GM04503 (cell line): ENCODE measurements around the gene DGKD.
"Not testable (repeated sequence)": the region's sequence is repeated elsewhere in the genome, so short reads cannot be mapped to it uniquely, and the experiment has no call there.

ENCODE experiments used
- DNase-seq: peaks from one replicate; pipeline ENCODE4 v3.0.0-alpha.2; 2012; ENCODE audit warnings: low read depth

The DGKD gene

GRCh38 chr2:233386382-233387041 is 32.2 kb downstream of the DGKD start:
- no peak for DNase-seq

- DNase-seq = no peak
Measured at GRCh38 chr2:233387225-233387624, 32.9 kb downstream of the DGKD start.

- DNase-seq = peak; percentile 55
Measured at GRCh38 chr2:233387667-233388528, 33.6 kb downstream of the DGKD start.

GRCh38 chr2:233389601-233390125 is 35.4 kb downstream of the DGKD start:
- no peak for DNase-seq

GRCh38 chr2:233395687-233396086 is 41.4 kb downstream of the DGKD start:
- no peak for DNase-seq

GRCh38 chr2:233396726-233397665 is 42.7 kb downstream of the DGKD start:
- not testable (repeated sequence) for DNase-seq

- DNase-seq = no peak
Measured at GRCh38 chr2:233399306-233400225, 45.3 kb downstream of the DGKD start.

- no peak for DNase-seq
Measured at GRCh38 chr2:233400341-233400740, 46.0 kb downstream of the DGKD start.

GRCh38 chr2:233400961-233401360 is 46.7 kb downstream of the DGKD start:
- no peak for DNase-seq

GRCh38 chr2:233402346-233402745 is 48.1 kb downstream of the DGKD start:
- no peak for DNase-seq

- no peak for DNase-seq
Measured at GRCh38 chr2:233402789-233403188, 48.5 kb downstream of the DGKD start.

GRCh38 chr2:233404222-233404621 is 49.9 kb downstream of the DGKD start:
- DNase-seq = no peak

- DNase-seq = no peak
Measured at GRCh38 chr2:233406865-233407264, 52.6 kb downstream of the DGKD start.

- DNase-seq = no peak
Measured at GRCh38 chr2:233407771-233408181, 53.5 kb downstream of the DGKD start.

- DNase-seq = no peak
Measured at GRCh38 chr2:233408366-233409285, 54.3 kb downstream of the DGKD start.

- no peak for DNase-seq
Measured at GRCh38 chr2:233409286-233409991, 55.1 kb downstream of the DGKD start.

GRCh38 chr2:233410196-233410760 is 56.0 kb downstream of the DGKD start:
- no peak for DNase-seq

GRCh38 chr2:233411162-233411561 is 56.9 kb downstream of the DGKD start:
- DNase-seq = no peak

GRCh38 chr2:233412405-233412804 is 58.1 kb downstream of the DGKD start:
- no peak for DNase-seq
